Adipocyte (in vitro differentiated cells): ENCODE results near the gene CBARP.
A peak's percentile ranks its signal among the peaks of the same experiment; 100 is the strongest.

Source experiments
- DNase-seq: peaks from one replicate; pipeline ENCODE4 v3.0.0-alpha.2; 2015; ENCODE audit warnings: low read depth
- H3K27me3 ChIP-seq: replicated peaks from 2 replicates; pipeline ENCODE4 v1.7.0; 2013; ENCODE audit warnings: mild to moderate bottlenecking, low read length, moderate library complexity; ENCODE audit not compliant: control insufficient read depth, insufficient read depth
- H3K36me3 ChIP-seq: 2 replicates; pipeline ENCODE4 v1.7.0; 2013; ENCODE audit warnings: low read length, mild to moderate bottlenecking, moderate library complexity; ENCODE audit not compliant: control insufficient read depth, insufficient read depth, severe bottlenecking
- H3K4me1 ChIP-seq: 2 replicates; pipeline ENCODE4 v1.7.0; 2013; ENCODE audit warnings: mild to moderate bottlenecking, low read length, moderate library complexity; ENCODE audit not compliant: control insufficient read depth, insufficient read depth
- H3K4me3 ChIP-seq: 2 replicates; pipeline ENCODE4 v1.7.0; 2013; ENCODE audit warnings: mild to moderate bottlenecking, low read length, moderate library complexity
- H3K9ac ChIP-seq: 2 replicates; pipeline ENCODE4 v1.7.0; 2013; ENCODE audit warnings: mild to moderate bottlenecking, low read length, moderate library complexity
- H3K9me3 ChIP-seq: 2 replicates; pipeline ENCODE4 v1.7.0; 2013; ENCODE audit warnings: mild to moderate bottlenecking, low read length, moderate library complexity; ENCODE audit not compliant: control insufficient read depth

Gene CBARP, protein sequence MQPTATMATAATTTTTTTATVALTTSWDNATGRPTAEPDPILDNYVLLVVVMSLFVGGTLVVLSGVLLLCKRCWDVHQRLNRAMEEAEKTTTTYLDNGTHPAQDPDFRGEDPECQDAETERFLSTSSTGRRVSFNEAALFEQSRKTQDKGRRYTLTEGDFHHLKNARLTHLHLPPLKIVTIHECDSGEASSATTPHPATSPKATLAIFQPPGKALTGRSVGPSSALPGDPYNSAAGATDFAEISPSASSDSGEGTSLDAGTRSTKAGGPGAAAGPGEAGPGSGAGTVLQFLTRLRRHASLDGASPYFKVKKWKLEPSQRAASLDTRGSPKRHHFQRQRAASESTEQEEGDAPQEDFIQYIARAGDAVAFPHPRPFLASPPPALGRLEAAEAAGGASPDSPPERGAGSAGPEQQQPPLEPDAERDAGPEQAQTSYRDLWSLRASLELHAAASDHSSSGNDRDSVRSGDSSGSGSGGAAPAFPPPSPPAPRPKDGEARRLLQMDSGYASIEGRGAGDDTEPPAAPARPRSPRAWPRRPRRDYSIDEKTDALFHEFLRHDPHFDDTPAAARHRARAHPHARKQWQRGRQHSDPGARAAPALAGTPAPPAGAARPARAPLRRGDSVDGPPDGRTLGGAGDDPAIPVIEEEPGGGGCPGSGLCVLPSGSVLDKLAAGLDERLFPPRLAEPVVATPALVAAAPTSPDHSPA

GRCh38 chr19:1237754-1238368 is at the start of gene CBARP:
Gene CBARP, minus strand, starts transcription at chr19:1238005. Its CDS starts 1,905 bp downstream, at chr19:1236100.
- Histone ChIP-seq H3K4me3 (peak within 1 kb of the TSS; percentile 82), H3K9ac (peak within 1 kb of the TSS; percentile 81), H3K9me3 (no peaks in the 10 kb centered on the region), H3K36me3 (no peaks in the 10 kb centered on the region), H3K27me3 (no peaks in the 10 kb centered on the region), H3K4me1 (peaks cover 26% of the 10 kb centered on the region)
- peak; percentile 76 for DNase-seq

GRCh38 chr19:1286487-1287353 is 48.9 kb upstream of the CBARP start:
- Histone ChIP-seq H3K9me3 (no peaks in the 10 kb centered on the region), H3K9ac (no peak overlapping the region), H3K4me3 (no peak overlapping the region), H3K27me3 (peaks cover 52% of the 10 kb centered on the region), H3K4me1 (no peaks in the 10 kb centered on the region), H3K36me3 (no peaks in the 10 kb centered on the region)
- DNase-seq = no peak

GRCh38 chr19:1285737-1286360 is 48.0 kb upstream of the CBARP start, which contains the start of gene EFNA2:
Gene EFNA2, plus strand, starts transcription at chr19:1285873. Its CDS starts 296 bp downstream, at chr19:1286169.
- Histone ChIP-seq H3K4me3 (no peak within 1 kb of the TSS), H3K4me1 (no peaks in the 10 kb centered on the region), H3K9me3 (no peaks in the 10 kb centered on the region), H3K9ac (no peak within 1 kb of the TSS), H3K27me3 (peaks cover 50% of the 10 kb centered on the region), H3K36me3 (no peaks in the 10 kb centered on the region)
- peak; percentile 60 for DNase-seq

DNA sequence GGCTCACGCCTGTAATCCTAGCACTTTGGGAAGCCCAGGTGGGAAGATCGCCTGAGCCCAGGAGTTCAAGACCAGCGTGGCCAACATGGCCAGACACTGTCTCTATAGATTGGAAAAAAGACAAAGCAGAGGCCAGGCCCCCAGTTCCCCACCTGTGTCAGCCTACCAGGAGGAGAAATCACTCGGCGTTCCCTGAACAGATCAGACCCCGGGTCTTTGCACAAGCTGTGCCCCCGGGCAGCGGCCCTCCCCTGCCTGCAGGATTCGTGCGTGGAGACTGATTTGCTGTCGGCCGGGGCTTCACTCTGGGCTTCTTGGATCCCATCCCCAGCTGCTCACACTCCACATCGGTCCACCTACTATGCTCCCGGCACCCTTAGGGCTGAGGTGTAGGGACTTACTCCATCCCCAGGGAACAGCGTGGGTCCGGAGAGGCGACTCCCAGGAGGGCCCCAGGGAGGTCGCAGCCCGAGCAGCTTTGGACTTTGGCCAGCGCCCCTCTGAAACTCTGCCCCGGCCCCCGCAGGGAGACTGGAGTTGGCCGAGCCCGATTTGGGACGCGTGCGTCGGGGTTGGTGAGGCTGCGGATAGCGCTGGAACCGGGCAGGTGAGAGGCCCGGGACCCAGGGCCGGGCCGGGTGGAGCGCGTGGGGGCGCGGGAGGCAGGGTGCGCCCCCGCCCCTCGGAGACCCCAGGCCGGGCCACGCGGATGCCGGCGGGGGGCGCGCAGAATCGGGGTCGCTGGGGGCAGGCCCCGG is 47.4 kb upstream of the CBARP start:
- no peaks in the 10 kb centered on the region for H3K4me1 ChIP-seq
- DNase-seq = no peak
- no peak overlapping the region for H3K9ac ChIP-seq
- H3K4me3 ChIP-seq = no peak overlapping the region
- peaks cover 50% of the 10 kb centered on the region for H3K27me3 ChIP-seq
- no peaks in the 10 kb centered on the region for H3K36me3 ChIP-seq
- H3K9me3 ChIP-seq = no peaks in the 10 kb centered on the region

DNA sequence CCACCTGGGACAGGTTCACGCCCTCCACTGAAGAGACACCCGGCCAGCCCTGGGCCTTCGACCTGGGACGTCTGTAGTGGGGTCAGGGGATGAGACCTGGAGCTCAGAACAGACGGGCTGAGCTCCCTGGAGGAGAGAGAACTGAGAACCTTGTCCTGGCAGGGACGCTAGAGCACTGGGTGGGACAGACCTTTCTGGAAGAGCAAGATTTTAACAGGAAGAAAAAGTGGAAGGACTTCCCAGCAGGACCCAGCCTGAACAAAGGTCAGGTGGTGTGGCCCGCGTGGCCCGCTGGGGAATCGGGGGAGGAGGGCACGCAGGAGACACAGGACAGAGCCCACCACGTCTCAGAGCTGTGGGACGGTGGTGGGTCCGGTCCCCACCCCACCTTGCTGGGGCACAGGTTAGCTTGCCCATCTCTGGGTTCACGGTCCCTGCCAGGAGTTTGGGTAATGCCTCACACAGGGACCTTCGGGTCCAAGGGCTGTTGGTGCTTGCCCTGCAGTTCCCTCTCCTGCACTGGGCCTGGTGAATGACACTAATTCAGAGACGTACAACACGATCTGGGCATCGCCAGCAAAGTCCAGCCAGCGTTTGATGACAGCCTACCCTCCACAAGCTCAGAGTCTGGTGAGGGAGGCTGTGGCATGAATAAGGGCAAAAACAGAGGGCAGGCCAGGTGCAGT is 46.6 kb upstream of the CBARP start:
- H3K4me3 ChIP-seq = no peak overlapping the region
- H3K9me3 ChIP-seq = no peaks in the 10 kb centered on the region
- H3K4me1 ChIP-seq = no peaks in the 10 kb centered on the region
- H3K27me3 ChIP-seq = peaks cover 48% of the 10 kb centered on the region
- no peak for DNase-seq
- no peak overlapping the region for H3K9ac ChIP-seq
- peaks cover 2% of the 10 kb centered on the region for H3K36me3 ChIP-seq

- H3K4me3 ChIP-seq = no peak overlapping the region
- no peak overlapping the region for H3K9ac ChIP-seq
- H3K9me3 ChIP-seq = no peaks in the 10 kb centered on the region
- no peak for DNase-seq
- no peaks in the 10 kb centered on the region for H3K4me1 ChIP-seq
- H3K36me3 ChIP-seq = peaks cover 7% of the 10 kb centered on the region
- H3K27me3 ChIP-seq = peaks cover 43% of the 10 kb centered on the region
These were observed 46.1 kb upstream of the CBARP start for GRCh38 chr19:1283917-1284292.

- Histone ChIP-seq H3K4me1 (no peaks in the 10 kb centered on the region), H3K27me3 (peaks cover 37% of the 10 kb centered on the region), H3K4me3 (no peak overlapping the region), H3K9me3 (no peaks in the 10 kb centered on the region), H3K36me3 (peaks cover 10% of the 10 kb centered on the region), H3K9ac (no peak overlapping the region)
- no peak for DNase-seq
These were observed 45.6 kb upstream of the CBARP start for GRCh38 chr19:1283207-1283916.

DNA sequence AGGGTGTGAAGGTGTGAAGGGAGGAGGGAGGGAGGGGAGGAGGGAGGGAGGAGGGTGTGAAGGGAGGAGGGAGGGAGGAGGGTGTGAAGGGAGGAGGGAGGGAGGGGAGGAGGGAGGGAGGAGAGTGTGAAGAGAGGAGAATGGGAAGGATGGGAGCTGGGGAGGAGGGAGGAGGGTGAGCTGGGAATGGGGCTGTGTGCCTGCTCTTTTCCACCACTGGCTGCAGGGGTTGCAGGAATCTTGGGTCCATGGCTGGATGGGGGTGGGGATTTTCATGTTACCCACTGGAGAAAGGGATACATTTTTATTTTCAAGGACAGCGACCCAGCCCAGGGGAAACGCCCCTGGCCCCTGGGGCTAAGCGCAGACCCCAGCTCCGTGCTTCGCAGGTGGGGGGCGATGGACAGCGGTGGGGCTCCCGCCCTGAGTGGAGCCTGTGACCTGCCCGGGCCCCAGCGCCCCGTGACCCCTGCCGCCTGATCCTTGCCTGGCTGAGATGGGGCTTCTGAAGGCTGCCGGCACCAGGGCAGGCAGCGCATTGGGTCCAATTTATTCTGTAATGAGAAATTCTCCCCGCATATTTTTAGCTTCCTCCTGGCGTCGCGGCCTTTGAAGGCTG is 44.9 kb upstream of the CBARP start:
- no peak for DNase-seq
- no peak overlapping the region for H3K4me3 ChIP-seq
- H3K9ac ChIP-seq = no peak overlapping the region
- no peaks in the 10 kb centered on the region for H3K9me3 ChIP-seq
- H3K36me3 ChIP-seq = peaks cover 13% of the 10 kb centered on the region
- H3K4me1 ChIP-seq = no peaks in the 10 kb centered on the region
- peaks cover 31% of the 10 kb centered on the region for H3K27me3 ChIP-seq
